Measurements from ENCODE around the gene UBE2M. TPM values are rescaled to one million over a fixed set of nuclear protein-coding genes. Genes with fewer than 3 reads are reported as not detected.

Gene UBE2M
- total RNA-seq, 1 donor from 2014 or later = 33.6 TPM

DNA sequence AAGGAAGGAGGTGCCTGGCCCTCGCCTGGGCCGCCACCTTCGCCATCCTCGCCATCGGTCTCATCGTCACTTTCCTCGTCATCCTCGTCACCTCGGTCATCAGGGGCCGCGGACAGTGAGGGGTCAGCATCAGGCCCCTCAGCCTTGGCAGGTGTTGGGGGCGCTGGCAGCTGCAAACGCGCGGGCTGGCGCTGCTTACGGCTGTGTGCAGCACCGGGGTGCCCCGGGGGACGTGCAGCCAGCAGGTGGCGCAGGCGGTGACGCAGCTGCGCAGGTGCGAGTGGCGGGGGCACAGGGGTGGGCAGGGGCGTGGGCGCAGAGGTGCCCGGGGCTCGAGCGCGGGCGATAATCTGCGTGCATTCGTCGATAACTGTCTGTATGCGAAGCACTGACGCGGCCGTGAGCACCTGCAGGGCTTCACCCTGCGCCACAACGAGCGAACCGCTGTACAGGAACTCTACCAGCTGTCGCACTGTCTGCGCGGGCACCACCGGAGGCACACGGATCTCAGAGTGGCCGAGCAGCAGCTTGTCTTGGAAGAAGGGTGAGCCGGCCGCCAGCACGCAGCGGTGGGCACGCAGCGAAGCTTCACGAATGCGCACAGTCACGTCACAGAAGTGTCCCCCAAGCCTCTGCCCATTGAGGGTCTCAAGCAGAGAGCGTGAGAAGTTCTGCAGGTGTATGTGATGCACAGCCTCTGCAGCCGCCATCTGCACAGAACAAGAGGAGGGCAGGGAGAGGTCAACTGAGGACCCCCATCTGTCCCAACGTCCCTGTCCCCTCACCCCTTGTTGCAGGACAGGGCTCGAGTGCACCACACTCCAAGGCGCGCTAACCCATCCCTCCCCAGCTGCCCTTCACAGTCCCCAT is 41.2 kb downstream of the UBE2M start:
- Histone ChIP-seq H3K27me3 (no peaks in the 10 kb centered on the region), H3K36me3 (peaks cover 0 to 18% of the 10 kb centered on the region in 2 donors), H3K27ac (no peak overlapping the region), H3K9me3 (no peaks in the 10 kb centered on the region), H3K4me3 (no peak overlapping the region), H3K4me1 (peaks cover 60% of the 10 kb centered on the region)
- TF ChIP-seq POLR2AphosphoS5 (IDR thresholded peaks at IDR 0.05; ENCODE audit: insufficient read depth in 1 of 2, low read depth in 1 of 2) (no peak), CTCF (IDR thresholded peaks at IDR 0.05) (no peak), POLR2A (IDR thresholded peaks at IDR 0.05) (no peak)
- DNase-seq (ENCODE audit: extremely low spot score in 2 of 2) = no peak
- intact Hi-C loops (cut with DNase I) = no loop called here

GRCh38 chr19:58516246-58516836 is 42.1 kb downstream of the UBE2M start:
- TF ChIP-seq CTCF (IDR thresholded peaks at IDR 0.05) (no peak), POLR2AphosphoS5 (IDR thresholded peaks at IDR 0.05; ENCODE audit: insufficient read depth in 1 of 2, low read depth in 1 of 2) (no peak)
- intact Hi-C loops (cut with DNase I) = no loop called here
- no peaks in the 10 kb centered on the region for H3K9me3 ChIP-seq
- H3K36me3 ChIP-seq = peaks cover 0 to 18% of the 10 kb centered on the region in 2 donors
- peaks cover 60% of the 10 kb centered on the region for H3K4me1 ChIP-seq
- H3K27ac ChIP-seq = no peak overlapping the region
- H3K27me3 ChIP-seq = no peaks in the 10 kb centered on the region
- no peak overlapping the region for H3K4me3 ChIP-seq
- DNase-seq (ENCODE audit: extremely low spot score in 2 of 2) = no peak

GRCh38 chr19:58515259-58515658 is 43.2 kb downstream of the UBE2M start:
- H3K4me3 ChIP-seq = no peak overlapping the region
- DNase-seq (ENCODE audit: extremely low spot score in 2 of 2) = no peak
- TF ChIP-seq POLR2AphosphoS5 (IDR thresholded peaks at IDR 0.05; ENCODE audit: insufficient read depth in 1 of 2, low read depth in 1 of 2) = no peak
- no peak for TF ChIP-seq CTCF (IDR thresholded peaks at IDR 0.05)
- no peak for TF ChIP-seq POLR2A (IDR thresholded peaks at IDR 0.05)
- no peak overlapping the region for H3K27ac ChIP-seq
- peaks cover 55% of the 10 kb centered on the region for H3K4me1 ChIP-seq
- H3K36me3 ChIP-seq = peaks cover 0 to 18% of the 10 kb centered on the region in 2 donors
- H3K9me3 ChIP-seq = no peaks in the 10 kb centered on the region
- intact Hi-C loops (cut with DNase I) = no loop called here
- H3K27me3 ChIP-seq = no peaks in the 10 kb centered on the region

DNA sequence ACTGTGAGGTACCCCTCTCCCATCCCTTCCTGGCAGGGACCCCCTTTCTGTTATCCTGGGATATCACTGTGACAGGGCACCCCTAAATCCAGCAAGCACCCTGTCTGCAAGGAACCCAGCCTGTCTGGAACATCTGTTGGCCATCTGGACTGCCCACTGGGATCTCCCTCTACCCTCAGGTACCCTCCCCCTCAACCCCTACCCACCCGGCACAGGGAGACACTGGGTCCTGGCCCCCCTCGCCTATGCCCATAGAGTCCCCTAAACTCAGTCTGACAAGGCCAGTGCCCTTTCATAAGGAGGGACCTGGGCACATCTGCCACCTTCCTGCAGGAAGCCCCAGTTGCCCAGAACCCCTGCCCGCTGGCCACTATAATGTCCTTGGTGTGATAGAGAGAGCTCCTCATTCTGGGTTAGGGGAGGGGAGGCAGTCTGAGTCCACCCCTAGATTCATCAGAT is 43.8 kb downstream of the UBE2M start:
- no peak for DNase-seq (ENCODE audit: extremely low spot score in 2 of 2)
- intact Hi-C loops (cut with DNase I) = no loop called here
- peak overlapping the region; percentile 43 to 48 for H3K4me3 ChIP-seq
- H3K4me1 ChIP-seq = peaks cover 53% of the 10 kb centered on the region
- no peaks in the 10 kb centered on the region for H3K9me3 ChIP-seq
- H3K27ac ChIP-seq = peak overlapping the region; percentile 34
- H3K36me3 ChIP-seq = peaks cover 0 to 18% of the 10 kb centered on the region in 2 donors
- TF ChIP-seq POLR2A (IDR thresholded peaks at IDR 0.05) (no peak), CTCF (IDR thresholded peaks at IDR 0.05) (no peak), POLR2AphosphoS5 (IDR thresholded peaks at IDR 0.05; ENCODE audit: insufficient read depth in 1 of 2, low read depth in 1 of 2) (no peak)
- H3K27me3 ChIP-seq = no peaks in the 10 kb centered on the region
